Endothelial cell of umbilical vein (primary cell): Measurements from ENCODE around the gene ETS1.

Experiments used
- EZH2 ChIP-seq: IDR thresholded peaks from 2 replicates; pipeline ENCODE4 v1.6.1; 2012; ENCODE audit warnings: borderline replicate concordance, low read depth, mild to moderate bottlenecking, moderate library complexity, low read length, inconsistent platforms; ENCODE audit not compliant: severe bottlenecking
- FOS ChIP-seq: IDR thresholded peaks from 2 replicates; pipeline ENCODE4 v1.6.1; 2011; ENCODE audit warnings: mild to moderate bottlenecking, low read length, moderate library complexity, borderline replicate concordance; ENCODE audit not compliant: insufficient read depth
- JUN ChIP-seq: IDR thresholded peaks from 2 replicates; pipeline ENCODE4 v1.6.1; 2011; ENCODE audit warnings: borderline replicate concordance, low read depth; ENCODE audit not compliant: insufficient read length, insufficient read depth
- MYC ChIP-seq: IDR thresholded peaks from one replicate; pipeline ENCODE4 v1.6.1; 2011; ENCODE audit warnings: mild to moderate bottlenecking, low read depth, low read length
- POLR2A ChIP-seq: IDR thresholded peaks from 2 replicates; pipeline ENCODE4 v1.6.1; 2012; ENCODE audit warnings: low read depth, mild to moderate bottlenecking, control low read depth, low read length
- POLR2AphosphoS5 ChIP-seq: IDR thresholded peaks from 2 replicates; pipeline ENCODE4 v1.6.1; 2012; ENCODE audit warnings: low read depth, mild to moderate bottlenecking, control low read depth, low read length, moderate library complexity; ENCODE audit not compliant: insufficient read depth
- TF ChIP-seq, protein P1 (sequence below), 2 donors: IDR thresholded peaks; 1 replicate in 1 of 2; 2 replicates in 1 of 2; pipeline ENCODE4 v1.5.1; 2011; ENCODE audit warnings: low read length in 2 of 2, mild to moderate bottlenecking in 2 of 2, moderate library complexity in 2 of 2, control low read depth in 1 of 2, inconsistent platforms in 1 of 2, low read depth in 1 of 2; ENCODE audit not compliant: insufficient read depth in 1 of 2; ENCODE audit errors: extremely low read depth in 1 of 2
- TF ChIP-seq, protein P2 (sequence below): IDR thresholded peaks from 2 replicates; pipeline ENCODE4 v1.6.1; 2011; ENCODE audit not compliant: insufficient read depth, insufficient read length

DNA sequence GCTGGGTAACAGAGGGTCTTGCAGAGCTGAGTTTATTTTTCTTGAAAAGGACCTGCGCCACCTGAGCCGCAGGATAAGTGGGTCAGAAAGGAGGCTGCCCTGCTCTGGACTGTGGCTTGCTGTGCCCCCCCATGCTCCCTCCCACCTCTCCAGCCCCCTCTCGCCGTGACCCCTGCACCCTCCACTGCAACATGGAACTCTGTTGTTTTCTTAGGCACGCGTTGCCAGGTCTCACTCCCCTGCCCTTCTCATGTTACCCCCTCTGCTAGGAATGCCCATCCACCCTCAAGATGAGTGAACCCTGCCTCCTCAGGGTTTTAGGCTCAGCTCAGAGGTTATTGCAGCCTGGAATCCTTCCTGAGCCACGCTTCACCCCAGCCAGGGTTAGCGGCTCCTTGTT lies 10.8 kb downstream of the ETS1 start:
- no peak for TF ChIP-seq MYC
- TF ChIP-seq, protein P1, sequence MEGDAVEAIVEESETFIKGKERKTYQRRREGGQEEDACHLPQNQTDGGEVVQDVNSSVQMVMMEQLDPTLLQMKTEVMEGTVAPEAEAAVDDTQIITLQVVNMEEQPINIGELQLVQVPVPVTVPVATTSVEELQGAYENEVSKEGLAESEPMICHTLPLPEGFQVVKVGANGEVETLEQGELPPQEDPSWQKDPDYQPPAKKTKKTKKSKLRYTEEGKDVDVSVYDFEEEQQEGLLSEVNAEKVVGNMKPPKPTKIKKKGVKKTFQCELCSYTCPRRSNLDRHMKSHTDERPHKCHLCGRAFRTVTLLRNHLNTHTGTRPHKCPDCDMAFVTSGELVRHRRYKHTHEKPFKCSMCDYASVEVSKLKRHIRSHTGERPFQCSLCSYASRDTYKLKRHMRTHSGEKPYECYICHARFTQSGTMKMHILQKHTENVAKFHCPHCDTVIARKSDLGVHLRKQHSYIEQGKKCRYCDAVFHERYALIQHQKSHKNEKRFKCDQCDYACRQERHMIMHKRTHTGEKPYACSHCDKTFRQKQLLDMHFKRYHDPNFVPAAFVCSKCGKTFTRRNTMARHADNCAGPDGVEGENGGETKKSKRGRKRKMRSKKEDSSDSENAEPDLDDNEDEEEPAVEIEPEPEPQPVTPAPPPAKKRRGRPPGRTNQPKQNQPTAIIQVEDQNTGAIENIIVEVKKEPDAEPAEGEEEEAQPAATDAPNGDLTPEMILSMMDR (IDR thresholded peaks at IDR 0.05; ENCODE audit: extremely low read depth in 1 of 2, insufficient read depth in 1 of 2, low read depth in 1 of 2, low read length in 2 of 2) = no peak
- no peak for TF ChIP-seq POLR2AphosphoS5
- no peak for TF ChIP-seq JUN
- no peak for TF ChIP-seq POLR2A
- TF ChIP-seq, protein P2, sequence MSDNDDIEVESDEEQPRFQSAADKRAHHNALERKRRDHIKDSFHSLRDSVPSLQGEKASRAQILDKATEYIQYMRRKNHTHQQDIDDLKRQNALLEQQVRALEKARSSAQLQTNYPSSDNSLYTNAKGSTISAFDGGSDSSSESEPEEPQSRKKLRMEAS = no peak
- no peak for TF ChIP-seq EZH2
- no peak for TF ChIP-seq FOS
